Neural progenitor cell (in vitro differentiated cells): ENCODE measurements around the gene SPECC1L.

Experiments used
- CTCF ChIP-seq: fragments of 200-600 bp; sonication (generic); IDR thresholded peaks from 2 replicates; pipeline ENCODE4 v1.5.1; 2017; ENCODE audit warnings: antibody characterized with exemption, mild to moderate bottlenecking
- EZH2 ChIP-seq: fragments of 200-600 bp; sonication (generic); IDR thresholded peaks from 2 replicates; pipeline ENCODE4 v1.6.1; 2017; ENCODE audit warnings: antibody characterized with exemption, mild to moderate bottlenecking, moderate library complexity
- EZH2phosphoT487 ChIP-seq: fragments of 200-600 bp; sonication (generic); IDR thresholded peaks from 2 replicates; pipeline ENCODE4 v1.6.1; 2017; ENCODE audit warnings: antibody characterized with exemption

- no peak for TF ChIP-seq CTCF
- no peak for TF ChIP-seq EZH2
- TF ChIP-seq EZH2phosphoT487, result no peak
Measured at GRCh38 chr22:24304062-24304675, 33.5 kb downstream of the SPECC1L start.
